MCF 10A (cell line): ENCODE measurements around the gene SEPHS1. TPM values are rescaled to one million over a fixed set of nuclear protein-coding genes. Genes with fewer than 3 reads are reported as not detected.

Source experiments
- Bru-seq: library from RNA; stranded (reverse); fragments of 400-500 nt; gene quantifications from one replicate; lab custom pipeline; 2021; lab: Mats Ljungman, UMichigan
- BruChase-seq, 2 experiments: library from RNA; stranded (reverse); fragments of 400-500 nt; gene quantifications; one replicate each; lab custom pipeline; 2021; lab: Mats Ljungman, UMichigan
- BruUV-seq: library from RNA; stranded (reverse); fragments of 400-500 nt; replicated peaks from 2 replicates; lab custom pipeline; 2021; lab: Mats Ljungman, UMichigan
- CTCF ChIA-PET: fragments of 300-600 bp; sonication (Branson Sonifier 250); formaldehyde crosslinking; extraction: SDS; loops from one replicate; lab custom pipeline; 2021; ENCODE audit warnings: antibody characterized with exemption, inconsistent platforms; lab: Yijun Ruan, JAX
- POLR2A ChIA-PET: fragments of 300-600, 350-650 bp; sonication (Branson Sonifier 250); formaldehyde crosslinking; extraction: SDS; loops from one replicate; lab custom pipeline; 2020; ENCODE audit warnings: antibody characterized with exemption, inconsistent platforms; lab: Yijun Ruan, JAX
- DNase-seq: peaks from one replicate; pipeline ENCODE4 v3.0.0-alpha.2; 2018; ENCODE audit not compliant: unreplicated experiment
- H3K27ac Mint-ChIP-seq: one replicate; pipeline ENCODE4 v1.8.0; 2022; ENCODE audit warnings: mild to moderate bottlenecking, low read depth, mixed read lengths; ENCODE audit not compliant: unreplicated experiment
- H3K27me3 Mint-ChIP-seq: one replicate; pipeline ENCODE4 v1.8.0; 2022; ENCODE audit warnings: mixed read lengths; ENCODE audit not compliant: insufficient read depth, unreplicated experiment
- H3K36me3 Mint-ChIP-seq: one replicate; pipeline ENCODE4 v1.8.0; 2022; ENCODE audit warnings: mild to moderate bottlenecking, moderate library complexity, mixed read lengths; ENCODE audit not compliant: insufficient read depth, unreplicated experiment
- H3K4me1 Mint-ChIP-seq: one replicate; pipeline ENCODE4 v1.8.0; 2022; ENCODE audit warnings: mixed read lengths; ENCODE audit not compliant: insufficient read depth, unreplicated experiment
- H3K4me3 Mint-ChIP-seq: one replicate; pipeline ENCODE4 v1.8.0; 2022; ENCODE audit warnings: mild to moderate bottlenecking, moderate library complexity, mixed read lengths; ENCODE audit not compliant: unreplicated experiment
- H3K9me3 Mint-ChIP-seq: one replicate; pipeline ENCODE4 v1.8.0; 2022; ENCODE audit warnings: mixed read lengths; ENCODE audit not compliant: unreplicated experiment
- intact Hi-C: fragments of 100-400 bp; cut with micrococcal nuclease; formaldehyde crosslinking; loops from 2 replicates; pipeline ENCODE4 v1.14.1; 2022
- long read RNA-seq: library from polyadenylated mRNA; stranded (forward); transcript quantifications from one replicate; pipeline ENCODE4 v2.0.0, GENCODE V29; 2022
- total RNA-seq: library from RNA; stranded (reverse); gene quantifications from 2 replicates; pipeline ENCODE4 v1.2.3, GENCODE V29; 2022
- TF ChIP-seq, protein P1 (sequence below): fragments of 200-600 bp; IDR thresholded peaks from one replicate; pipeline ENCODE4 v1.8.0; 2022; ENCODE audit warnings: antibody characterized with exemption, mild to moderate bottlenecking; ENCODE audit not compliant: unreplicated experiment

Gene SEPHS1, protein sequence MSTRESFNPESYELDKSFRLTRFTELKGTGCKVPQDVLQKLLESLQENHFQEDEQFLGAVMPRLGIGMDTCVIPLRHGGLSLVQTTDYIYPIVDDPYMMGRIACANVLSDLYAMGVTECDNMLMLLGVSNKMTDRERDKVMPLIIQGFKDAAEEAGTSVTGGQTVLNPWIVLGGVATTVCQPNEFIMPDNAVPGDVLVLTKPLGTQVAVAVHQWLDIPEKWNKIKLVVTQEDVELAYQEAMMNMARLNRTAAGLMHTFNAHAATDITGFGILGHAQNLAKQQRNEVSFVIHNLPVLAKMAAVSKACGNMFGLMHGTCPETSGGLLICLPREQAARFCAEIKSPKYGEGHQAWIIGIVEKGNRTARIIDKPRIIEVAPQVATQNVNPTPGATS
- 44.8 and 60.8 TPM in 2 replicates for total RNA-seq
- Bru-seq, nascent RNA: percentile 80 among the genes with signal in this experiment
- BruChase-seq, experiment 1, labeled RNA remaining after a 6-hour chase: percentile 86 among the genes with signal in this experiment
- BruChase-seq, experiment 2, labeled RNA remaining after a 2-hour chase: percentile 83 among the genes with signal in this experiment
- long read RNA-seq, transcript SEPHS1-201 (9 exons, 3,273 nt): major isoform, 73 of 125 reads
- long read RNA-seq, partial matches to known transcripts: 7 of 125 reads
- long read RNA-seq, other reads (novel, unspliced or antisense): 45 of 125 reads

GRCh38 chr10:13348216-13349017 is at the start of gene SEPHS1:
Gene SEPHS1, minus strand, starts transcription at chr10:13348293. Its CDS starts 3,343 bp downstream, at chr10:13344950.
- H3K9me3 Mint-ChIP-seq: no peaks in the 10 kb centered on the region
- CTCF ChIA-PET: interaction anchor here (0.6 to 1.5 kb wide), 4 partner anchors 8 to 142 kb away, joined by 3 to 4 read pairs (median 4); no protein-coding TSS in a partner anchor
- peak within 1 kb of the TSS; percentile 86 for H3K4me3 Mint-ChIP-seq
- POLR2A ChIA-PET: interaction anchor here (0.6 to 2.3 kb wide), 14 partner anchors 7 to 248 kb away, joined by 3 to 18 read pairs (median 4); partner anchors contain the start of genes PHYH and PRPF18
- BruUV-seq: TSS peak; percentile 48
- DNase-seq: peak; percentile 87
- H3K36me3 Mint-ChIP-seq: peaks cover 15% of the 10 kb centered on the region
- intact Hi-C loops: loop anchor here (2.0 to 5.0 kb wide), 2 partner anchors 34 to 46 kb away; partner anchors contain the start of gene PHYH
- H3K4me1 Mint-ChIP-seq: peaks cover 13% of the 10 kb centered on the region
- H3K27ac Mint-ChIP-seq: peak within 1 kb of the TSS; percentile 83
- TF ChIP-seq, protein P1, sequence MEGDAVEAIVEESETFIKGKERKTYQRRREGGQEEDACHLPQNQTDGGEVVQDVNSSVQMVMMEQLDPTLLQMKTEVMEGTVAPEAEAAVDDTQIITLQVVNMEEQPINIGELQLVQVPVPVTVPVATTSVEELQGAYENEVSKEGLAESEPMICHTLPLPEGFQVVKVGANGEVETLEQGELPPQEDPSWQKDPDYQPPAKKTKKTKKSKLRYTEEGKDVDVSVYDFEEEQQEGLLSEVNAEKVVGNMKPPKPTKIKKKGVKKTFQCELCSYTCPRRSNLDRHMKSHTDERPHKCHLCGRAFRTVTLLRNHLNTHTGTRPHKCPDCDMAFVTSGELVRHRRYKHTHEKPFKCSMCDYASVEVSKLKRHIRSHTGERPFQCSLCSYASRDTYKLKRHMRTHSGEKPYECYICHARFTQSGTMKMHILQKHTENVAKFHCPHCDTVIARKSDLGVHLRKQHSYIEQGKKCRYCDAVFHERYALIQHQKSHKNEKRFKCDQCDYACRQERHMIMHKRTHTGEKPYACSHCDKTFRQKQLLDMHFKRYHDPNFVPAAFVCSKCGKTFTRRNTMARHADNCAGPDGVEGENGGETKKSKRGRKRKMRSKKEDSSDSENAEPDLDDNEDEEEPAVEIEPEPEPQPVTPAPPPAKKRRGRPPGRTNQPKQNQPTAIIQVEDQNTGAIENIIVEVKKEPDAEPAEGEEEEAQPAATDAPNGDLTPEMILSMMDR: no peak
- peaks cover 10% of the 10 kb centered on the region for H3K27me3 Mint-ChIP-seq

DNA sequence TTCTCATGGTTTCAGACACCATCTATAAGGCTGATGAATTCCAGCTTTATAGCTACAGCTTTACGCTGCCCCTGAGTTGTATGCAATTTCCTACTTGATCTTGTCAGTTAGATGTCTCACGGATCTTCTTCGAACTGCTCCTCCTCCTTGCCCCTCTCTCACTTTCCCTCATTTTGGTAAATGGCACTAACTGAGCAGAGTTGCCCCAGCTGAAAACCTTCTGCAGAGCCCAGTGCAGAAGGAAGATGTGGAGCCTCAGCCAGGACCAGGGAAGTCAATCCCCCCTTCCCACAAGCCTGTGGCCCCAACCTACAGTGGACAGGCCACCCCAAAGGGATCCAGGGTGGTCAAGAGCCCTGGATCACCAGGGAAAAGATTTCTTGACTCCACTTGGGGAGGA is 49.0 kb upstream of the SEPHS1 start:
- no peak overlapping the region for H3K27ac Mint-ChIP-seq
- TF ChIP-seq, protein P1: no peak

DNA sequence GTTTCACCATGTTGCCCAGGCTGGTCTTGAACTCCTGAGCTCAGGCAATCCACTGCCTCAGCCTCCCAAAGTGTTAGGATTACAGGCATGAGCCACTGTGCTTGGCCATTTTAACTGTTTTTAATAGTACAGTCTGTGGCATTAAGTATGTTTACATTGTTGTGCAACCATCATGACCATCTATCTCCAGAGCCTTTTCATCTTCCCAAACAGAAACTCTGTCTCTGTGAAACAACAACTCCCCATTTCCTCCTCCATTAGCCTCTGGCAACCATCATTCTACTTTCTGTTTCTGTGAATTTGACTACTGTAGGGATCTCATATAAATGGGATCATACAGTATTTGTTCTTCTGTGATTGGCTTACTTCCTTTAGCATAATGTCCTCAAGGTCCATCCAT is 48.3 kb upstream of the SEPHS1 start:
- Mint-ChIP-seq H3K4me3 (no peak overlapping the region), H3K4me1 (no peaks in the 10 kb centered on the region), H3K36me3 (no peaks in the 10 kb centered on the region), H3K9me3 (peaks cover 7% of the 10 kb centered on the region), H3K27ac (no peak overlapping the region), H3K27me3 (no peaks in the 10 kb centered on the region)
- ChIA-PET CTCF (interaction anchor here (0.7 to 1.2 kb wide), 3 partner anchors 24 to 43 kb away, joined by 3 to 4 read pairs (median 3); no protein-coding TSS in a partner anchor), POLR2A (no interaction called here)
- intact Hi-C loops: no loop called here
- BruUV-seq: no TSS peak
- TF ChIP-seq, protein P1: no peak
- no peak for DNase-seq

More for the DNA sequence above, 49.0 kb upstream of the SEPHS1 start:
- no peaks in the 10 kb centered on the region for H3K27me3 Mint-ChIP-seq
- intact Hi-C loops: no loop called here
- CTCF ChIA-PET: interaction anchor here (1.2 kb wide), 2 partner anchors 26 to 43 kb away, joined by 3 to 4 read pairs; no protein-coding TSS in a partner anchor
- no peaks in the 10 kb centered on the region for H3K4me1 Mint-ChIP-seq
- H3K4me3 Mint-ChIP-seq: no peak overlapping the region
- BruUV-seq: no TSS peak
- peaks cover 7% of the 10 kb centered on the region for H3K9me3 Mint-ChIP-seq
- POLR2A ChIA-PET: no interaction called here
- no peak for DNase-seq
- H3K36me3 Mint-ChIP-seq: no peaks in the 10 kb centered on the region
